Forelimb muscle (tissue), 1 donor: ENCODE measurements around the gene LRRC66. TPM values are rescaled to one million over a fixed set of nuclear protein-coding genes. Genes with fewer than 3 reads are reported as not detected.

ENCODE experiments used
- DNase-seq: peaks from one replicate; pipeline ENCODE4 v3.0.0-alpha.2; 2013; ENCODE audit warnings: low read depth
- polyA plus RNA-seq: library from polyadenylated mRNA; unstranded; fragments of 120-200 nt; gene quantifications from one replicate; pipeline ENCODE4 v1.2.1, GENCODE V29; 2013; ENCODE audit not compliant: insufficient read length

Gene LRRC66, protein sequence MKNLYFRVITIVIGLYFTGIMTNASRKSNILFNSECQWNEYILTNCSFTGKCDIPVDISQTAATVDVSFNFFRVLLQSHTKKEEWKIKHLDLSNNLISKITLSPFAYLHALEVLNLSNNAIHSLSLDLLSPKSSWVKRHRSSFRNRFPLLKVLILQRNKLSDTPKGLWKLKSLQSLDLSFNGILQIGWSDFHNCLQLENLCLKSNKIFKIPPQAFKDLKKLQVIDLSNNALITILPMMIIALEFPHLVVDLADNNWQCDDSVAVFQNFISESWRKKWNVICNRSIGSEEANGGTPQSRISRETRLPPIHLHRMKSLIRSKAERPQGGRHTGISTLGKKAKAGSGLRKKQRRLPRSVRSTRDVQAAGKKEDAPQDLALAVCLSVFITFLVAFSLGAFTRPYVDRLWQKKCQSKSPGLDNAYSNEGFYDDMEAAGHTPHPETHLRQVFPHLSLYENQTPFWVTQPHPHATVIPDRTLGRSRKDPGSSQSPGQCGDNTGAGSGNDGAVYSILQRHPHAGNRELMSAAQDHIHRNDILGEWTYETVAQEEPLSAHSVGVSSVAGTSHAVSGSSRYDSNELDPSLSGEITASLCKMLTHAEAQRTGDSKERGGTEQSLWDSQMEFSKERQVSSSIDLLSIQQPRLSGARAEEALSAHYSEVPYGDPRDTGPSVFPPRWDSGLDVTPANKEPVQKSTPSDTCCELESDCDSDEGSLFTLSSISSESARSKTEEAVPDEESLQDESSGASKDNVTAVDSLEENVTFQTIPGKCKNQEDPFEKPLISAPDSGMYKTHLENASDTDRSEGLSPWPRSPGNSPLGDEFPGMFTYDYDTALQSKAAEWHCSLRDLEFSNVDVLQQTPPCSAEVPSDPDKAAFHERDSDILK
- polyA plus RNA-seq = 2.3 TPM

DNA sequence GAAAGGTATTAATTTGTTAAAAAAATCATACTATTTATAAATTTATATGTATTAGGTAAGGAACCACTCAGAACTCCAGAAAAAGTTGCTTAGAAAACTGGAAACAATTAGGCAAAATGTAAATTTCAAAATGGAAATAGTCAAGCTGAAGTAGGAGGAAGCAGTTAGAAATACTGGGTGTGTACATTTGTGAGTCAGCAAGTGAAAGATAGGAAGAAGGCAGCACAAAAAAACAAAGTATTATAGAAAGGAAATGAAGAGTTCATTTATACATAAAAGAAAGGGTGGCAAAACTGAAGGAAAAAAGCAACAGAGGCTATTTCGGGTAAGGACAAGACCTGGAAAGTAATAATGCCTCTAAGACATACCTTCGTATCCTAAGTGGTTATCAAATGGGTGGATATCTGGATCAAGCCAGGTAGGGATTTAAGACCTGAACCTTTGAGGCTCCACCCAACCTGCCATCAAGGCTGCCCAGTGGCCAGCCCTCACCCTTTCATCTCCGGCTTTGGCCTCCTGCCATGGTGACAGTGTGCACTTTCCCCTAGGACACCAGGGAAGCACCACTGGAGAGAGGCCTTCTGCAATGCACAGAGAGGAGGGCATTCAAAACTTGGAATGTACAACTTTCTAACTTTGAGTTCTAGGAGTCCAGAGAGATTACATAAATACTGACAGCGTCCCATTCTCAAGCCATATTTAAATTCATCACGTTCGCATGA lies at the start of gene LRRC66:
LRRC66 (minus strand) TSS at position 428 of the 722 bp plus-strand sequence. CDS start 2,750 bp downstream, outside the sequence.
- no peak for DNase-seq

DNA sequence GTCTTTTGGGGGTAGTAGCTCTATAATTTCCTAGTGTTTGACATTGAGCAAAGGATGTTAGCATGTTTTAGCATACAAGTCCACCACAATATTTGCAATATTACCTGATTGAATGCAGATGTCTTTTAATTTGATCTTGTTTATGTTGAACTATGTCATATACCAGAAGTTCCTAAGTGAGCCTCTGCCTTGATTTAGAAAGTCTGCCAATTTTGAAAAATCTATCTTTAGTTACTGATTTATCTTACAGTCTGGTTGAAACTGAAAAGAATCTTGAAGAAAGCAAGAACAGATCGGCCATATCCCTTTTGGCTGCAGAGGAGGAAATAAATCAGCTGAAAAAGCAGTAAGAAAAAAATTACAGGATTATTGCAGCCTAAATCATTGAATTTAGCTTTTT lies 49.4 kb upstream of the LRRC66 start:
- DNase-seq = no peak

DNA sequence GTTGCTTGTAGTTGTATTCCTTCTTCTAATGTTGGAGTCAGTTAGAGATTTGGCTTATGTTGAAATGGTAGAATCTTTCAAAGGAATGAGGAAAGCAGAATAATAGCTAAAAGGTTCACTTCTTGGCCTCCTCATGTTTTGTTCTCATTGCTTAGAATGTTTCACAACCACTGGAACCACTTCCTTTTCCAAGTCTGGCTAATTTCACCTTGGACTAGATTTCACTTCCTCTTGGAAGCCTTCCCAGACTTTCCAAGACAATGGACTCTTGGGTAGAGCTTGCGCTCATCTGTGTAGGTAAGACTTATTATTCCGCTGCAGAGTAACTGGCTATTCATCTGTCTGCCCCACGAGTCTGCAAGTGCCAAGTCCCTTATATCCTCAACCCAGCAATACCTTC lies 39.2 kb upstream of the LRRC66 start:
- DNase-seq = no peak

DNA sequence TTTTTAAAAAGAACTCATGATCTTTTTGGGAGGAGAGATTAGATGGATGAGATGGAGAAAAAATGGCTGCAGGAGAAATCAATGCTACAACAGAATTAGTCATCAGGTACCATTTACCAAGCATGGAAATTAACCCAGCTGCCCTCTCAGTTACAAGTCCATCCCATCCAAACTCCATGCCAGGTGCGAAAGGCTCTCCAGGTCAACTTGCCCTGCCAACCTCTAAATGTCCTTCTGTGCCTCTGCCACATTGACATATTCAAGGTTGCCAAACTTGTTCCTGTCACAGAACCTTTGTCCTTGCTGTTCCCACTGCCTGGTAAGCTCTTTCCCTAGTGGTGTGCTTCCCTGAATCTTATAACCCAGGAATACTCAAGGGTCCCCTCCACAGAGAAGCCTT lies 38.1 kb upstream of the LRRC66 start:
- DNase-seq = no peak

DNA sequence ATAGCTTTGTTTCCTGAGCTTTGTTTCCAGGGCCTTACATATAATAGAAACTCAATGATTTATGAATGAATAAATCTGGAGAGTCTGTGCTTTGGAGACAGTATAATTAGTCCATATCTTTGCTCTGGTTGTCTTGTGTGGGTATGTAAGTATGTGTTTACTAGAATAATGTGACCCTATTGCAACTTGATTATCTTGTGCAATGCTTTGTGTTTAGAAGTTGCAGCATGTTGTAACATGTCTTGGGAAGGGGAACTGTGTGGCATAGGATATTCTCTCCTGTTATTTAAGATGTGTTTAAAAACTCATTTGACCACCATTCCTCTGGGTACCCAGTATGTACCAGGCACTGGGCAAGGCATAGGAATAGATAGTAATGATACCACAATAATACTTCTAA lies 37.0 kb upstream of the LRRC66 start:
- no peak for DNase-seq

DNA sequence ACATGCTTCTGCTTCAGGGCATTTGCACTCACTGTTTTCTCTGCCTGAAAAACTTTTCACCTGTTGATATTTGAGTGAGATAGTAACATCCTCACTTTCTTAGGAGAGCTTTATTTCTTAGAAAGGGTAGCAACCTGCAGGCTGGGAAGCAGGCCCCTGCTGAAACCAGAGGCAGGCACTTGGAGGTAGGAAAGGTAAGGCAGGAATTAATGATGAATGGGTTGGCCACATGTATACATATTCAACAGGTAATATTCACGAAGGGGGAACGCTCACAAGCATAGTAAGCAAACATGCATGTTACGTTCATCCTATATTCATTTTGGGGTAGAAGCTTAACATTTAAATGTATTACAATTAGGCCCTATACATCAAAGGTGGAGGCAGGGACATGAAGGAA lies 34.1 kb upstream of the LRRC66 start:
- DNase-seq = no peak

DNA sequence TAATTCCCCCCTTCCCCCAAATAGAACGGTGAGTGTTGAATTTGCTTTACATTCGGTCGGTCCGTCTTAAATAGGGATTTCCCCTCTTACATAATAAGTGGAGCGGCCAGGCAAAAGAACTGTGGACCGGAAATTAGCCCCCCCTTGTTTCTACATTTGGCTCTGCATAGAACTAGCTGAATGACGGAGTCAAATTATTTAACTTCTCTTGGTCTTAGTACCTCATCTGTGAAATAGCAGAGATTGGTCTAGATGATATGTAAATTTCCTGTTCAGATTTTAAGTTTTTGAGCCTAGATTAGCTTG lies 32.3 kb upstream of the LRRC66 start:
- no peak for DNase-seq

DNA sequence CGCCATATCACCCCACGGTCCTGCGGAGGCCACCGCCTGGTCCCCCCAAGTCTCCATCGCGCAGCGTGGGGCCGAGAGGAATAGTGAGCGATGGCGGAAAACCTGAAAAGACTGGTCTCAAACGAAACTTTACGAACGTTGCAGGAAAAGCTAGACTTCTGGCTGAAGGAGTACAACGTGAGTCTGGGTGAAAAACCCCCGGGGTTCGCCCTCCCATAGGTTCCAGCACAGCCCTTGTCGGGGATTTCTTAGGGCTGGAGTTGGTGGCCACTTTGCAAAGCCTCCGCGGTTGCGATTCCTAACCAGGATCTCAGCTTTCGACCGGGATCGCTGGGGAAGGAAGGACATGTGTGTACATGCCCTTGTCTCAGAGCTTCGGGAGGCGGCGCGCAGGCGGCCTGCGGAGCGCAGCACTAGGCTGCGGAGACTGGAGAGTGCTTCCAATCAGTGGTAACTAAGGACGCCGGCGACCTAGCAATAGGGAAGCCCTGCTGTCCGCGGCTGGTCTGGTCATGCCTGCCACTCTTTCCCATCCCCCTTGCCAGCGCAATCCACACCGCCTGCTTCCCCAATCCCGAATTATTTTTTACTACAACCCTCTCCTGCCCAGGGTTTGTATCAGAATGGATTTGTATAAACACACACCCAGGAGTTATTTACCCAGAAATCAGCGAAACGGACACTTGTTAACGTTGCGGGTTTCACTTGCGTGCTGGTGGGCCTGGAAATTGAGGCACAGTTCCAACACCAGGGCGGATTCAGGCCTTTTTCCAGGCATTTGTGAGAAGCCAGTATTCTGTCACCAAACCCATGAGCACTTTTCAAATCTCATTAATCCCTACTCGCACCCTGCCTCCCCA lies 31.7 kb upstream of the LRRC66 start:
- no peak for DNase-seq

DNA sequence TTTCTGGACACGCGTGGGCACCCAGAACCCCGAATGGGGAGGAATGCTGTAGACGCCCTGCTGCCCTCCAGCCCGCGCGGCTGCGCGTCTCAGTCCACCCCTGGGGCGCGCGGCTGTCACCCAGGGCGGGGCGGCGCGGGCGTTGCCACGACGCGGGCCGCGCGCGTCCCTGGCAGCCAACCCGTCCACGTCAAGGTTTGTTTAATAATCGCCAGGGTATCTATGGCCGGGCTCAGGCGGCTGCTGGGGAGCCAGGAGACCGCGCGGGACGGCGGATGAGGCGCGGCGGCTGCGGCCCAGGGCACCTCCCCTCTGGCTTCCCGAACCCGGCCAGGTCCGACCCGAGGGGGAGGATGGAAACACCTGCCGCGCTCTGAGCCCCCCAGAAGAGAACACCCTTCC lies 31.1 kb upstream of the LRRC66 start, which contains the start of gene SPATA18:
SPATA18 (plus strand) TSS at position 92 of the 402 bp plus-strand sequence. CDS start 401 bp downstream, outside the sequence.
- no peak for DNase-seq

DNA sequence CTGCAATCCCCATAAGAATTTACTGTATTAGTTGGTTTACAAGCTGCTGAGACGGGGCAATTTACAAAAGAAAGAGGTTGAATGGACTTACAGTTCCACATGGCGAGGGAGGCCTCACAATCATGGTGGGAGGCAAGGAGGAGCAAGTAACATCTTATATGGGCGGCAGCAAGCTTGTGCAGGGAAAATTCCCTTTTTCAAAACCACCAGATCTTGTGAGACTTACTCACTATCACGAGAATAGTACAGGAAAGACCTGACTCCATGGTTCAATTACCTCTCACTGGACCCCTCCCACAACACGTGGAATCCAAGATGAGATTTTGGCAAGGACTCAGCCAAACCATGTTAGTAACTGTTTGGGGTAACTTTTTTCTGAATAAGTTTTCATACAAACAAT lies 29.1 kb upstream of the LRRC66 start:
- DNase-seq = no peak

DNA sequence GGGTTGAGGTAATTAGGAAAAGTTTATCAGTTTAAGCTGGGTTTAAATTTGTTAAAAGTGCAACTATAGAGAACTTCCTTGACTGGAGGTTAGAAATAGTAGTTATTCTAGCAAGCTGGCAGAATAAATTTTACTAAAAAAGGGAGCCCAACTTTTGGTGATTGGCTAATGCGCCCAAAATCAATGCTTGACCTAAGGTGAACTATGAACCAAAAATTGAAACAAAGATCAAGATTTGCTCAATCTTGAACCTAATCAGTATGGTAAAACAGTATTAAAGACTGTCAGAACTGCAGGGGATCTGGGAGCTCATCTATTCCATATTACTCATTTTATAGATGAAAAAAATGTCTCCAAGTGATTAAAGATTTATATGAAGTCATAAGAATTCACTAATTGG lies 24.9 kb upstream of the LRRC66 start:
- no peak for DNase-seq

DNA sequence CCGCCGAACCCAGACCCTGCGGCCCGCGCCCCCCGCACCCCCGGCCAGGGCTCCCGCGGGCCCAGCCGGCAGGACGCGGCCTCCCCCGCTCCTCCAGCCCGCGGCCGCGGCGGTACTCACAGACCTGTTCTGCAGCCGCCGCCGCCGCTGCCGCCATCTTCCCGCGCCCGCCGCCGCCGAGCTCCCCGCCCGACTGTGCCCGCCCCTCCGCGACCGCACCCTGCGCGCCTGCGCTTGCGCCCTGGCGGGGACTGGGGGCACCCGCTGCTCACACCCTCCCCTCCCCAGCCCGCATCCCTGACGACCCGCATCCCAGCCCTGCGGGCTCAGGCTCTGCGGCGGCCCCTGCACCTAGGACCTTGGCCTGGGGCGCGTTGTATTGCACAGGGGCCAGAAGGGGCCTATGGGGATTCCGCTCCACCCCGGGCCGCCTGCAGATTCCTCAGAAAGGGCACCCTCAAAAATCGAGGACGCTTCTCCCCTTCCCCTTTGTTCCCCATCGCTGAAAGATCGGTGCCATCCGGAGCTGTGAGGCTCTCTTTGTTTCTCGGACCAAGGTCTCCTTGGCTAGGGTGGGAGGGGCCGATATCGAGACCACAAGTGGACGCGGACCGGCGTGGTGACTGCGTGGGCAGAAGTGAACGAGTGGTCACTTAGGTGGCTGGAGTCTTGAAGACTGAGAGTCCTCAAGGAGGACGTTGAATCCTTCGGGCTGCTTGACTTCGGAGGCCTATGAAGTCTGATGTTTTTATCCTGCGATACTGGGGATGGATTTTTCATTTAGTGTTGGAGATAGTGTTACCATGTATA lies 18.1 kb upstream of the LRRC66 start, which contains the start of gene SGCB:
SGCB (minus strand) TSS at position 197 of the 810 bp plus-strand sequence; CDS start at position 157, 40 bp downstream.
- DNase-seq = no peak

DNA sequence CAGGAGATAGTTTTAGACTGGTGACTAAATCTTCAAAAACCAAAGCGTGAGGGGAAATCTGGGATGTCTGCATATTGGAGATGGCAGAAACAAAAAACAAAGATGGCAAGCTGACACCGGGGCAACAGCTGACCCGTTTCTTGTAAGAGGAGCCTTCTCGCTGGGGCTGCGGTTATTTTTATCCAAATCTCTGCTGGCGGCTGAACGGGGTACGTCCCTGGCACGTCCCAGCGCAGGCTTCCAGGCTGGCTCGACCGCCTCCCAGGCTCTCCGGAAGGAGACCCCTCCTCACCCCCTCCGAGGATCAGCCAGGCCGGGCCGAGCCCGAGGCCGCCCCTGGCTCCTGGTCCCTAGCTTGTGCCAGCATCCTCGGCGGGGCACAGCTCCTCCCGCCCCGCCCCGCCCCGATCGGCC lies 17.5 kb upstream of the LRRC66 start:
- no peak for DNase-seq

DNA sequence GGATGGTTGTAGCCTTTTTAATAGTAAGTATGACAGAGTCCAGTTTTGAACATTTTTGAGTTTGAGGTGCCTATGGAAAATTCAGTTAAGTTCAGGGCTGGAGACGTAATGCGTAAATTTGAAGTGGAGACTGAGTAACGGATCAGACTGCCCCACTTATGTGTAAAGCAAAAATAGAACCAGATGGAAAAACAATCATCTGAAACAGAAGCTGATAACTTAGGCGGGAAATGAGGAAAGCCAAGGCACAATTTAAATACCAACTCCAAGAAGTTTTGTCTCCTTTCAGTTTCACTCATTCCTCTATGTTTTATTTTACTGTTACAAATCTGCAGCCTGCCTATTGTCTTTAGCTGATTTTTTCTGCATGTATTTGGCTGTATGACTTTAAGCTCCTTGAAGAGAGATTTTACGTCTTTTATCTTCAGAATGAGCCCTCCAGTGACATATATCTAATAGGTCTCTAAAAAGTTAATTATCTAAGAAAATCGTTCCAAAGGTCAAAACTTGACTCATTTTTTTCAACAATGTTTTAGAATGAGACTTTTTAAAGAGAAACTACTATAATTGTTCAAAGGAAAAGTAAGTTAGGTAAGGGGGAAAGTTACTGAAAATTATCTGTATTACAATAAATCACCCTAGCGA lies 16.8 kb upstream of the LRRC66 start:
- DNase-seq = no peak

DNA sequence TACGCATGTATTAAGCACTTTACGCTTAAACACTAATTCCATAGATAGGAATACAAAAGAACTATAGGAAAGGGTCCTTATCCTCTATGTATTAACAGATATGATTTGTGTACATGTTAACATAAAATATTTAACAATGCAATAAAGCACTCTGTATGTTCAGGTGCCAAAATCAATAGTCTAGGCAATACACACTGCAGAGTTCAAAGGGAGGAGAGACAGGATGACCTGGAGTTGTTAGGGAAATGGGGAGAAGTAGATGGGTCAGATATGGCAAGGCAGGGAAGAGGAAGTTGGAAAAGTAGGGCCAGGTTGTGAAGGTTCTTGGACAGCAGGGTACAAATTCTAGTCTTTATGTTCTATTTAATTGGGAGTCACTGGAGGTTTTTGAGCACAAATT lies 15.0 kb upstream of the LRRC66 start:
- DNase-seq = no peak

DNA sequence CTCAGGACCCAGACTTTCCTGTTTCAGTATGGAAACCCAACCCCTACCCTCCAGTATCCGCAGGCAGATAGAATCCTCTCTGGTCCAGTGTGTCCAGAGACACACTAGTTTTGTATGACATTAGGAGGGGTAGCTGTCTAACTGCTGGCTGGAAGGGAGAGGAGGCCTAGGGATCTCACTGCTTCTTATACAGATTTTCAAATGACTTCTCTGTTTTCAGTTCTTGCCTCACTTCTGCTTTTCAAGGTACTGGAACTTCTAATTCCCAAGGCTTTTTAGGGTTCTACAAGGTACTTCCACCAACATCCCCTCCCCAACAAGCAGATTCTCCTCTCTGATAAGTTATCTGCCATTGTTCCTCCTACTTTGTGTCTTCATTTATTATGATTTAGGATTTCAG lies 11.8 kb upstream of the LRRC66 start:
- no peak for DNase-seq

DNA sequence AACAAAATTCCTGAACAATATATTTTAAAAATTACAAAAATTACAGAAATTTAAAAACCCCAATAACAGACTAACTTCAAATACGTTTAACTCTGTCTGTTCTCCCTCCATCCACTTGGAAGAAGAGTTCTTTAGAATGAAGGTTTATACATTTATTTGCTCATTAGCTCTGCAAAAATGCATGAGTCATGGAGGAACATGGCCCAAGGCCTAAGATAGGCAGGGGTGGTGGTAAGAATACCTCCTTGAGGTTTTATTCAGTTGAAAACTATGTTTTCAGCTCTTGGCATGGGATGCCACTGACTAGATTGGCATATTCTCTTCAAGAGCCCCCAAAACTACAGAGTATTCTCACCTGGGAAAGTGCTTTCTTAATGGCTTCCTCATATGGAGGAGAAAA lies 8.8 kb upstream of the LRRC66 start:
- no peak for DNase-seq

DNA sequence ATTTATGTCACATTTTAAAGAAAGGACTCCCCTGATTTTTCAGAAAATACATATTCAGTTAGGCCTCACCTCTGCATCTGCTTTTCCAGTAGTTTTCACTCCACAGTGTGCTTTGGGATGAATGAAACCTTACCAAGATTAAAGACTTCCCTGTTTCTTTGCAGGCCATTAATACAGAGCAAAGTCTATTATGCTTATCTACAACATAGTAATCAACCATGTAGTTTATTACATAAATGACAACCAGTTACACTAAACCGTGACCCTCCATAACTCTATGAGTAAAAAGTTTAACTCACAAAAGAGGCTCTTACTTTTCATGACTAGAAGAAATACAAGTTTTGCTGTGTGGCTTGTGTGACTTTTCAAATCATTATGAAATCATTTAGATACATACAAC lies 2.3 kb downstream of the LRRC66 start:
- no peak for DNase-seq

DNA sequence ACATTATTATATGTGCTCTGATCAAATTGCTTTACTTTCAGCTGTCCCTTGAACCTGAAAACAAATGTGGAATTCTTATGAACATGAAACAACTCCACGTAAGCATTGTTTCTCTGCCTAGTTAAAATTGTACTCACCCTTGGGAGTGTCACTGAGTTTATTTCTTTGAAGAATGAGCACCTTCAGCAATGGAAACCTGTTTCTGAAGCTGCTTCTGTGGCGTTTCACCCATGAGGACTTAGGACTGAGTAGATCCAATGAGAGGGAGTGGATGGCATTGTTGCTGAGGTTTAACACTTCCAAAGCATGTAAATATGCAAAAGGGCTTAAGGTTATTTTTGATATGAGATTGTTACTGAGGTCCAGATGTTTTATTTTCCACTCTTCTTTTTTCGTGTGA lies 3.2 kb downstream of the LRRC66 start:
- DNase-seq = no peak

DNA sequence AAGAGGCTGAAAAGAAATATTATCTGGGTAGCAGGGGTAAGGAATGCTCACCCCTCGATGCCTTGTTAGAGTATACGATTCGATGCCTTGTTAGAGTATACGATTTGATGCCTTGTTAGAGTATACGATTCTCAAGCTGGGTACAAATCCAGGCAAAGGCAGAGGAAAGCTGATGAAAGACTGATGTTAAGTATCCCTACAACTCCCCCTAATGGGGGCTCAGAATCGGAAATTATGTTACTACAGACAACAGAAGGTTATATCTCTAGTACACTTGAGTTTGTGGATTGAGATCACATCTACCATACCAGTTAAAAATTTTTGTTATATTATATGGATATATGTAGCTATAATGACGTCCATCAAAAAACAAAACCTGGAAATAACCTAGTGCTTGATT lies 4.8 kb downstream of the LRRC66 start:
- DNase-seq = no peak
